HG03520 (cell line): ENCODE measurements around the gene CAPN7.

Experiments
- ATAC-seq: cut with Tn5 transposase; IDR thresholded peaks from one replicate; pipeline ENCODE4 v1.9.1; 2021; ENCODE audit warnings: mild to moderate bottlenecking, moderate library complexity; ENCODE audit not compliant: unreplicated experiment

CAPN7 gene

DNA sequence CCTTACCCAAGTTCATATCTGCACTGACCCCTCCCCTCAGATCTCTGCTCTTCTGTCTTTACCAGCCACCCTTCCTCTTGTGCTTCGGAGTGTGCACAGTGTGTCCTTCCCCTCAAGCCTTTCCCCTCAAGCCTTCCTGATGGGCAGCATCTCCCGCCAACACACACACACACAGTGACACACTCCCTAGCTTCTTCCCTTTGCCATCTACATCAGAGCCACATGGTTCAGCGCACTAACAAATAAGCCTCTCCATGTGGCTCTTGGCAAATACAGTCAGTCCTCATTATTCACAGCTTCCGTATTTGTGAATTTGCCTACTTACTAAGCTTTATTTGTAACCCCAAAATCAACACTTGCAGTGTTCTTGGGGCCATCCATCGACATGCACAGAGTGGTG lies 88.9 kb downstream of the CAPN7 start:
- no peak for ATAC-seq

GRCh38 chr3:15295506-15295905 lies 89.5 kb downstream of the CAPN7 start:
- no peak for ATAC-seq

- ATAC-seq = no peak
Measured at GRCh38 chr3:15297608-15298350, 91.7 kb downstream of the CAPN7 start.

DNA sequence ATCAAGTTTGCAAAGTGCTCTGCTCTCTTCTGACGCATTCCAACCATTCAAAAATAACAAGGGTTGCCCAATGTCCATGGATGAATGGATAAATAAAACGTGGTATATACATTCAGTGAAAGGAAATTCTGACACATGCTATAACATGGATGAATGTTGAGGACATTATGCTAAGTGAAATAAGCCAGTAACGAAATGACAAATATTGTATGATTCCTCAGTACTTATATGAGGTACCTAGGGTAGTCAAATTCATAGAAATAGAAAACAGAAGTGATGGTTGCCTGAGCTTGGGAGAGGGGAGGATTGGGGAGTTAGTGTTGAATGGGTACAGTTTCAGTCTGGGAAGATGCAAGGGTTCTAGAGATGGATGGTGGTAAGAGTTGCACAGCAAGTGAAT lies 92.5 kb downstream of the CAPN7 start:
- ATAC-seq = no peak

GRCh38 chr3:15299036-15299435 lies 93.0 kb downstream of the CAPN7 start:
- no peak for ATAC-seq

GRCh38 chr3:15300323-15301078 lies 94.5 kb downstream of the CAPN7 start:
- no peak for ATAC-seq

GRCh38 chr3:15301761-15302160 lies 95.7 kb downstream of the CAPN7 start:
- ATAC-seq = no peak
